LHCN-M2 (cell line): ENCODE results near the gene ROBO3. TPM values are rescaled to one million over a fixed set of nuclear protein-coding genes. Genes with fewer than 3 reads are reported as not detected.

ENCODE experiments used
- DNase-seq: peaks from one replicate; pipeline ENCODE4 v3.0.0-alpha.2; 2012; ENCODE audit warnings: low read depth
- total RNA-seq: library from RNA; depleted of rRNA; stranded (reverse); fragments of >200 nt; gene quantifications from 2 replicates; pipeline ENCODE4 v1.2.3, GENCODE V29; 2014; rRNA removed

Gene ROBO3
- total RNA-seq, 1 experiment from 2014 or later, result 18.5 TPM

GRCh38 chr11:124920356-124920755 is 55.1 kb downstream of the ROBO3 start:
- DNase-seq, result no peak

- DNase-seq, result peak; percentile 37
Measured at GRCh38 chr11:124920870-124921609, 55.8 kb downstream of the ROBO3 start.

GRCh38 chr11:124922831-124923230 is 57.6 kb downstream of the ROBO3 start:
- no peak for DNase-seq

GRCh38 chr11:124923296-124923695 is 58.1 kb downstream of the ROBO3 start:
- no peak for DNase-seq

GRCh38 chr11:124928942-124929665 is 63.9 kb downstream of the ROBO3 start:
- DNase-seq, result no peak

- DNase-seq, result no peak
Measured at GRCh38 chr11:124930799-124931198, 65.6 kb downstream of the ROBO3 start.

Other genes with a start within 250 kb of the ROBO3 start
- gene TBRG1, start 242.6 kb upstream of the ROBO3 start, total RNA-seq, result 33.7 and 35.8 TPM in 2 replicates
- gene SIAE, start 191.7 kb upstream of the ROBO3 start, total RNA-seq, result 11.4 and 15.3 TPM in 2 replicates
- gene SPA17, start 191.5 kb upstream of the ROBO3 start, total RNA-seq, result 24.9 and 30.2 TPM in 2 replicates
- gene NRGN, start 125.5 kb upstream of the ROBO3 start, total RNA-seq, result 2.4 and 3.8 TPM in 2 replicates
- gene VSIG2, start 113.2 kb upstream of the ROBO3 start, total RNA-seq, result not detected in 2 replicates
- gene ESAM, start 103.1 kb upstream of the ROBO3 start, total RNA-seq, result 0.06 TPM in 2 replicates
- 12.3 and 15.4 TPM in 2 replicates for gene MSANTD2, start 65.0 kb upstream of the ROBO3 start, total RNA-seq
- gene ROBO4, start 32.4 kb downstream of the ROBO3 start, total RNA-seq, result 23.4 and 26.9 TPM in 2 replicates
- gene HEPN1, start 53.8 kb downstream of the ROBO3 start, total RNA-seq, result not detected in 2 replicates
- 0.13 TPM in 1 of 2 replicates, not detected in the other for gene HEPACAM, start 70.6 kb downstream of the ROBO3 start, total RNA-seq
- 13.3 and 16.0 TPM in 2 replicates for gene CCDC15, start 88.8 kb downstream of the ROBO3 start, total RNA-seq
- gene SLC37A2, start 197.9 kb downstream of the ROBO3 start, total RNA-seq, result 8.8 and 11.0 TPM in 2 replicates
- gene TMEM218, start 246.2 kb downstream of the ROBO3 start, total RNA-seq, result 32.4 and 38.1 TPM in 2 replicates